HepG2 (cell line): ENCODE measurements around the gene SPINK6. TPM values are rescaled to one million over a fixed set of nuclear protein-coding genes. Genes with fewer than 3 reads are reported as not detected.

Experiments used
- ATAC-seq: fragments of 200-7000 bp; cut with Tn5 transposase; 3 replicates; pipeline ENCODE4 v1.9.1; 2020; ENCODE audit warnings: mild to moderate bottlenecking, moderate library complexity
- BruUV-seq: library from RNA; stranded (reverse); fragments of 400-500 nt; replicated peaks from 2 replicates; lab custom pipeline; 2021; lab: Mats Ljungman, UMichigan
- CTCF ChIA-PET: fragments of 300-600 bp; formaldehyde crosslinking; extraction: SDS; loops from one replicate; lab custom pipeline; 2021; ENCODE audit warnings: low total read pairs, inconsistent platforms, low intra/inter-chr PET ratio; lab: Yijun Ruan, JAX
- POLR2A ChIA-PET: fragments of 350-600 bp; sonication (Branson Sonifier 250); formaldehyde crosslinking; loops from one replicate; lab custom pipeline; 2020; ENCODE audit warnings: antibody characterized with exemption, inconsistent platforms; lab: Yijun Ruan, JAX
- DNase-seq: peaks from one replicate; pipeline ENCODE4 v3.0.0-alpha.2; 2015; ENCODE audit warnings: low spot score
- FAIRE-seq: peaks from 3 replicates; lab custom pipeline; 2011; peaks lifted over from hg19 to GRCh38; lab: Jason Lieb, UNC
- H2AFZ ChIP-seq: one replicate; pipeline ENCODE4 v1.6.1; 2011; ENCODE audit warnings: low read length, inconsistent platforms
- H3K27ac ChIP-seq: fragments of 300-600 bp; 3 replicates; pipeline ENCODE4 v1.8.0; 2011; ENCODE audit warnings: mixed run types, mild to moderate bottlenecking, mixed read lengths, low read length, inconsistent platforms; ENCODE audit not compliant: insufficient read depth; ENCODE audit errors: extremely low read length
- H3K27me3 ChIP-seq, 2 experiments: fragments of 200-600 bp in 1 of 2; 2 replicates in 1 of 2; 3 replicates in 1 of 2; pipeline versions ENCODE4 v1.6.0 to v1.8.0; 2011; ENCODE audit warnings: low read length in 2 of 2, mild to moderate bottlenecking in 2 of 2, moderate library complexity in 2 of 2, inconsistent platforms in 1 of 2; ENCODE audit not compliant: insufficient read depth in 2 of 2, control insufficient read depth in 1 of 2
- H3K36me3 ChIP-seq, 2 experiments: fragments of 200-600 bp in 1 of 2; replicated peaks in 1 of 2; 2 replicates in 1 of 2; 3 replicates in 1 of 2; pipeline versions ENCODE4 v1.5.1 to v1.8.0; 2011; ENCODE audit warnings: low read length in 2 of 2, inconsistent platforms in 1 of 2; ENCODE audit not compliant: insufficient read depth in 2 of 2, control insufficient read depth in 1 of 2
- H3K4me1 ChIP-seq: 2 replicates; pipeline ENCODE4 v1.5.1; 2012; ENCODE audit warnings: low read length, inconsistent platforms; ENCODE audit not compliant: insufficient read depth
- H3K4me2 ChIP-seq: 2 replicates; pipeline ENCODE4 v1.6.0; 2011; ENCODE audit warnings: low read depth, low read length, inconsistent platforms
- H3K4me3 ChIP-seq, 3 experiments: fragments of 200-600 bp in 1 of 3; sonication (generic), shearing (Covaris generic) in 1 of 3; replicated peaks in 1 of 3; 2 replicates each; pipeline ENCODE4 v1.5.1; 2011 to 2016; ENCODE audit warnings: low read length in 3 of 3, inconsistent platforms in 2 of 3, low read depth in 2 of 3, mild to moderate bottlenecking in 2 of 3, control low read depth in 1 of 3, mixed read lengths in 1 of 3; ENCODE audit not compliant: insufficient read depth in 1 of 3
- H3K79me2 ChIP-seq: one replicate; pipeline ENCODE4 v1.6.1; 2011; ENCODE audit warnings: low read length, inconsistent platforms; ENCODE audit not compliant: insufficient read depth
- H3K9ac ChIP-seq: 2 replicates; pipeline ENCODE4 v1.6.0; 2011; ENCODE audit warnings: mild to moderate bottlenecking, low read depth, low read length, inconsistent platforms; ENCODE audit not compliant: insufficient read depth
- H3K9me3 ChIP-seq: 2 replicates; pipeline ENCODE4 v1.5.1; 2012; ENCODE audit warnings: mild to moderate bottlenecking, low read length
- H4K20me1 ChIP-seq: 2 replicates; pipeline ENCODE4 v1.6.0; 2011; ENCODE audit warnings: inconsistent platforms, mild to moderate bottlenecking, low read length, moderate library complexity; ENCODE audit not compliant: insufficient read depth
- MXD4 ChIP-seq: IDR thresholded peaks from 2 replicates; pipeline ENCODE4 v1.6.1; 2016; ENCODE audit warnings: mild to moderate bottlenecking, missing biosample characterization, missing genetic modification reagents
- SNAPC2 ChIP-seq: sonication (generic); formaldehyde crosslinking; IDR thresholded peaks from 2 replicates; pipeline ENCODE4 v1.8.1; 2022; ENCODE audit warnings: mild to moderate bottlenecking, missing genetic modification reagents
- ZHX1 ChIP-seq: sonication (generic); formaldehyde crosslinking; IDR thresholded peaks from 2 replicates; pipeline ENCODE4 v1.8.1; 2022; ENCODE audit warnings: low read depth, mild to moderate bottlenecking, missing genetic modification reagents
- ZNF143 ChIP-seq: sonication (generic); formaldehyde crosslinking; IDR thresholded peaks from 2 replicates; pipeline ENCODE4 v1.4.0; 2020; ENCODE audit warnings: missing genetic modification reagents
- ZNF703 ChIP-seq: sonication (generic); formaldehyde crosslinking; IDR thresholded peaks from 2 replicates; pipeline ENCODE4 v1.5.1; 2020; ENCODE audit warnings: missing genetic modification reagents, mild to moderate bottlenecking, moderate library complexity, borderline replicate concordance
- WGBS: methylation state at CpG from one replicate; pipeline ENCODE4 v1.1.6; 2017; ENCODE audit warnings: low lambda C conversion rate; 5-methylcytosine and 5-hydroxymethylcytosine counted together
- in situ Hi-C: cut with HindIII; loops from 2 replicates; pipeline ENCODE4 v1.10.0; 2017; ENCODE audit warnings: low pct_unique_long_range_greater_than_20kb; ENCODE audit not compliant: extremely low pct_ligation_motif_present
- intact Hi-C: fragments of 100-400 bp; cut with micrococcal nuclease; formaldehyde crosslinking; loops from one replicate; pipeline ENCODE4 v1.10.0; 2022; ENCODE audit not compliant: unreplicated experiment
- polyA plus RNA-seq, 8 experiments: library from polyadenylated mRNA; depleted of rRNA in 3 of 8; stranded (reverse) in 7 of 8; unstranded in 1 of 8; fragments of >200 nt; fragmentation: Illumina TruSeq in 4 of 8; extraction: Trizol in 4 of 8; gene quantifications; 2 replicates each; pipeline versions ENCODE4 v1.2.1 to v1.2.3, GENCODE V29; 2011 to 2016; ENCODE audit warnings: low read depth in 4 of 8, missing spikeins in 1 of 8, mixed read lengths in 1 of 8; ENCODE audit not compliant: insufficient read depth in 1 of 8
- total RNA-seq, 5 experiments: library from RNA; depleted of rRNA; stranded (reverse); fragments of >200 nt; fragmentation: Illumina TruSeq; extraction: Trizol; gene quantifications; 2 replicates each; pipeline ENCODE4 v1.2.3, GENCODE V29; 2016; ENCODE audit warnings: low read depth in 1 of 5

The SPINK6 gene
- total and polyA plus RNA-seq, 2 of the 13 experiments (the other 11 are each of a cell fraction or from before 2014, with no cell fraction given), result not detected

DNA sequence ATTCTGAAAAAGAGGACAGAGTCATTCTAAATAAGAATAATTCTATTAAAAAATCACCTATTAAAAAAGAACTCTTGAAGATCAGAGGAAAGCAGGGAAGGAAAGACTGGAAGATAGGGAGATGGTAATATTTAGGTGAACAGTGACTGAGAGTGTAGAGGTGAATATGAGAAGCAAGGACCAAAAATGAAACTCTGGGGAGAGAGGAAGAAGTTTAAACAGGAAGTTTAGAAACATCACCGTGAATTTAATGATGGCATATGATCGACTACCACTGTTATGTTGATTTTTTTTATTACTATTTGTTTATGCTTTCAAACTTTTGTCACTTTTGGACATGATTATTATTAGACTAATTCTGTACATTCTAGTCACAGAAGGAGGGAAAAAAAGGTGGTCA is 1.7 kb upstream of the SPINK6 start:
- FAIRE-seq, result no peak
- POLR2A ChIA-PET, result no interaction called here
- H3K9me3 ChIP-seq, result no peaks in the 10 kb centered on the region
- H3K36me3 ChIP-seq, result no peaks in the 10 kb centered on the region
- no TSS peak for BruUV-seq
- DNase-seq, result no peak
- no peak overlapping the region for H3K4me3 ChIP-seq
- H3K9ac ChIP-seq, result no peak overlapping the region
- no peak overlapping the region for H3K4me2 ChIP-seq
- TF ChIP-seq ZNF703 (CRISPR knock-in tag) (no peak), SNAPC2 (no peak), ZNF143 (CRISPR knock-in tag) (no peak), MXD4 (CRISPR knock-in tag) (no peak), ZHX1 (CRISPR knock-in tag) (no peak)
- CTCF ChIA-PET, result no interaction called here
- H3K27me3 ChIP-seq, result no peaks in the 10 kb centered on the region
- 3% methylated on average over 2 of the region's 2 CpGs for WGBS
- H3K79me2 ChIP-seq, result no peaks in the 10 kb centered on the region
- H4K20me1 ChIP-seq, result no peaks in the 10 kb centered on the region
- in situ Hi-C loops, result no loop called here
- H3K27ac ChIP-seq, result no peak overlapping the region
- intact Hi-C loops, result no loop called here
- no peaks in the 10 kb centered on the region for H3K4me1 ChIP-seq
- ATAC-seq, result no peak
- H2AFZ ChIP-seq, result no peak overlapping the region
